H1 (cell line): ENCODE measurements around the gene NCK2. TPM values are rescaled to one million over a fixed set of nuclear protein-coding genes. Genes with fewer than 3 reads are reported as not detected.

ENCODE experiments used
- CTCF ChIA-PET: fragments of 300-600 bp; sonication (Branson Sonifier 250); formaldehyde crosslinking; loops from one replicate; lab custom pipeline; 2021; ENCODE audit not compliant: partially characterized antibody; lab: Charles Lee
- POLR2A ChIA-PET: fragments of 300-600 bp; sonication (Branson Sonifier 250); formaldehyde crosslinking; loops from one replicate; lab custom pipeline; 2021; ENCODE audit warnings: inconsistent platforms; ENCODE audit not compliant: partially characterized antibody; lab: Charles Lee
- DNase-seq, 2 experiments: peaks; one replicate each; pipeline versions ENCODE4 v3.0.0 to v3.0.0-alpha.2; 2010 to 2022; ENCODE audit warnings: low spot score in 2 of 2, low read depth in 1 of 2, mixed read lengths in 1 of 2
- FAIRE-seq: peaks from 2 replicates; lab custom pipeline; 2011; peaks lifted over from hg19 to GRCh38; lab: Jason Lieb, UNC
- H2AFZ ChIP-seq: 2 replicates; pipeline ENCODE4 v1.8.1; 2012; ENCODE audit warnings: low read length, inconsistent platforms
- H2AK5ac ChIP-seq: 2 replicates; pipeline ENCODE4 v1.6.1; 2013; ENCODE audit warnings: low read depth, low read length
- H2BK120ac ChIP-seq: replicated peaks from 2 replicates; pipeline ENCODE3; 2013; ENCODE audit warnings: low read depth, low read length, inconsistent platforms
- H2BK12ac ChIP-seq: 2 replicates; pipeline ENCODE4 v1.6.1; 2013; ENCODE audit warnings: low read depth, low read length
- H2BK15ac ChIP-seq: 2 replicates; pipeline ENCODE4 v1.6.1; 2013; ENCODE audit warnings: low read length
- H2BK20ac ChIP-seq: 2 replicates; pipeline ENCODE4 v1.6.1; 2013; ENCODE audit warnings: low read length
- H2BK5ac ChIP-seq: 2 replicates; pipeline ENCODE4 v1.6.1; 2013; ENCODE audit warnings: low read depth, low read length
- H3K14ac ChIP-seq: 2 replicates; pipeline ENCODE4 v1.6.1; 2013; ENCODE audit warnings: inconsistent platforms; ENCODE audit not compliant: insufficient read length
- H3K18ac ChIP-seq: 2 replicates; pipeline ENCODE4 v1.6.1; 2013; ENCODE audit warnings: low read length; ENCODE audit errors: extremely low read depth
- H3K23ac ChIP-seq: 2 replicates; pipeline ENCODE4 v1.6.1; 2013; ENCODE audit warnings: inconsistent platforms; ENCODE audit not compliant: insufficient read length
- H3K23me2 ChIP-seq: 2 replicates; pipeline ENCODE4 v1.6.1; 2013; ENCODE audit warnings: low read depth, low read length
- H3K27ac ChIP-seq: 2 replicates; pipeline ENCODE4 v1.6.1; 2011; ENCODE audit warnings: low read depth, low read length, inconsistent platforms
- H3K27me3 ChIP-seq, 4 experiments: replicated peaks in 1 of 4; 1 replicate in 1 of 4; 2 replicates in 3 of 4; pipeline versions ENCODE4 v1.6.1 to v1.8.1; 2011 to 2013; ENCODE audit warnings: low read length in 3 of 4, mild to moderate bottlenecking in 3 of 4, inconsistent platforms in 2 of 4, mixed read lengths in 2 of 4, moderate library complexity in 1 of 4; ENCODE audit not compliant: control insufficient read depth in 3 of 4, insufficient read depth in 3 of 4; ENCODE audit errors: extremely low read depth in 1 of 4
- H3K36me3 ChIP-seq, 4 experiments: 2 replicates each; pipeline versions ENCODE4 v1.6.1 to v1.8.1; 2011 to 2013; ENCODE audit warnings: mild to moderate bottlenecking in 4 of 4, low read length in 3 of 4, moderate library complexity in 2 of 4, control low read depth in 1 of 4, inconsistent platforms in 1 of 4; ENCODE audit not compliant: insufficient read depth in 4 of 4, control insufficient read depth in 2 of 4
- H3K4ac ChIP-seq: replicated peaks from 2 replicates; pipeline ENCODE3; 2013; ENCODE audit warnings: low read length, low read depth, mixed read lengths, inconsistent platforms; ENCODE audit not compliant: insufficient read length
- H3K4me1 ChIP-seq, 4 experiments: replicated peaks in 1 of 4; 1 replicate in 1 of 4; 2 replicates in 3 of 4; pipeline versions ENCODE4 v1.6.1 to v1.8.1; 2011 to 2013; ENCODE audit warnings: low read length in 3 of 4, inconsistent platforms in 2 of 4, mixed read lengths in 1 of 4; ENCODE audit not compliant: insufficient read depth in 4 of 4, control insufficient read depth in 3 of 4
- H3K4me2 ChIP-seq, 2 experiments: 2 replicates each; pipeline versions ENCODE4 v1.6.1 to v1.8.1; 2011 to 2013; ENCODE audit warnings: low read depth in 2 of 2, low read length in 2 of 2, control low read depth in 1 of 2, inconsistent platforms in 1 of 2, mild to moderate bottlenecking in 1 of 2; ENCODE audit not compliant: insufficient read depth in 1 of 2
- H3K4me3 ChIP-seq, 4 experiments: fragments of 200-600, 300-600 bp in 1 of 4; sonication (generic), shearing (Covaris generic), sonication (Bioruptor Twin) in 1 of 4; 2 replicates each; pipeline versions ENCODE4 v1.5.1 to v1.8.1; 2011 to 2016; ENCODE audit warnings: low read length in 4 of 4, low read depth in 3 of 4, control low read depth in 2 of 4, inconsistent platforms in 2 of 4, mild to moderate bottlenecking in 2 of 4, mixed read lengths in 1 of 4, moderate library complexity in 1 of 4; ENCODE audit not compliant: insufficient read depth in 2 of 4; ENCODE audit errors: extremely low read depth in 1 of 4
- H3K56ac ChIP-seq: replicated peaks from 2 replicates; pipeline ENCODE3; 2013; ENCODE audit warnings: low read depth, mild to moderate bottlenecking, mixed read lengths, low read length, inconsistent platforms; ENCODE audit not compliant: insufficient read length
- H3K79me1 ChIP-seq: 2 replicates; pipeline ENCODE4 v1.6.1; 2013; ENCODE audit warnings: low read depth, low read length, control low read depth
- H3K79me2 ChIP-seq, 2 experiments: 2 replicates each; pipeline versions ENCODE4 v1.6.1 to v1.8.1; 2012 to 2013; ENCODE audit warnings: low read length in 2 of 2, mild to moderate bottlenecking in 2 of 2, inconsistent platforms in 1 of 2; ENCODE audit not compliant: insufficient read depth in 2 of 2, control insufficient read depth in 1 of 2
- H3K9ac ChIP-seq, 4 experiments: replicated peaks in 1 of 4; 1 replicate in 1 of 4; 2 replicates in 3 of 4; pipeline versions ENCODE4 v1.6.1 to v1.8.1; 2011 to 2013; ENCODE audit warnings: low read depth in 3 of 4, low read length in 3 of 4, control low read depth in 2 of 4, mild to moderate bottlenecking in 2 of 4, moderate library complexity in 2 of 4, inconsistent platforms in 1 of 4; ENCODE audit errors: extremely low read depth in 1 of 4
- H3K9me3 ChIP-seq, 2 experiments: 2 replicates each; pipeline versions ENCODE4 v1.6.1 to v1.8.1; 2012 to 2013; ENCODE audit warnings: mild to moderate bottlenecking in 2 of 2, moderate library complexity in 2 of 2, control low read depth in 1 of 2, inconsistent platforms in 1 of 2, low read depth in 1 of 2, low read length in 1 of 2, mixed read lengths in 1 of 2; ENCODE audit not compliant: insufficient read depth in 2 of 2
- H4K20me1 ChIP-seq, 2 experiments: replicated peaks in 1 of 2; 2 replicates each; pipeline versions ENCODE3 to v1.8.1; 2011 to 2013; ENCODE audit warnings: inconsistent platforms in 2 of 2, low read length in 2 of 2, mild to moderate bottlenecking in 1 of 2; ENCODE audit not compliant: insufficient read depth in 2 of 2, control insufficient read depth in 1 of 2
- H4K5ac ChIP-seq: 2 replicates; pipeline ENCODE4 v1.6.1; 2013; ENCODE audit warnings: low read length, low read depth, mixed read lengths, inconsistent platforms; ENCODE audit not compliant: insufficient read length
- H4K8ac ChIP-seq: 2 replicates; pipeline ENCODE4 v1.8.0; 2013; ENCODE audit warnings: mild to moderate bottlenecking, moderate library complexity, low read length, inconsistent platforms; ENCODE audit not compliant: insufficient read depth; ENCODE audit errors: extremely low read depth
- H4K91ac ChIP-seq: replicated peaks from 2 replicates; pipeline ENCODE3; 2013; ENCODE audit warnings: low read length, mixed read lengths, inconsistent platforms; ENCODE audit not compliant: insufficient read length
- BCL11A ChIP-seq, 2 experiments: IDR thresholded peaks; one replicate each; pipeline ENCODE4 v1.6.1; 2011; ENCODE audit warnings: low read depth in 2 of 2, low read length in 2 of 2, mild to moderate bottlenecking in 2 of 2
- GABPA ChIP-seq: IDR thresholded peaks from 2 replicates; pipeline ENCODE4 v1.6.1; 2011; ENCODE audit warnings: mild to moderate bottlenecking, low read length, moderate library complexity, borderline replicate concordance; ENCODE audit not compliant: insufficient read depth
- WGBS, 2 experiments: shearing (Covaris generic) in 1 of 2; methylation state at CpG; one replicate each; pipeline versions ENCODE4 v1.1.6 to v1.1.7; 2013 to 2015; ENCODE audit warnings: low lambda C conversion rate in 2 of 2, mixed read lengths in 2 of 2, inconsistent platforms in 1 of 2, low coverage in 1 of 2, missing lambda C conversion rate in 1 of 2; ENCODE audit not compliant: insufficient replicate concordance in 2 of 2, insufficient coverage in 1 of 2, insufficient read length in 1 of 2; ENCODE audit errors: extremely low coverage in 1 of 2, missing lambda C conversion rate in 1 of 2; 5-methylcytosine and 5-hydroxymethylcytosine counted together
- polyA plus RNA-seq, 7 experiments: library from polyadenylated mRNA; depleted of rRNA in 3 of 7; stranded (reverse) in 5 of 7; unstranded in 2 of 7; fragments of >200 nt in 5 of 7; fragments of 200-250 nt in 2 of 7; gene quantifications; 1 replicate in 5 of 7; 2 replicates in 1 of 7; 4 replicates in 1 of 7; pipeline versions ENCODE4 v1.2.1 to v1.2.3, GENCODE V29; 2011 to 2013; ENCODE audit warnings: missing spikeins in 2 of 7, mixed read lengths in 2 of 7
- total RNA-seq: library from RNA; stranded (reverse); fragmentation: NEBNext Ultra II Directional; extraction: Animal tissue kit (Norgen Biotek cat#: 25700); gene quantifications from 2 replicates; pipeline ENCODE4 v1.2.1, GENCODE V29; 2021

NCK2 gene
- total and polyA plus RNA-seq, 2 of the 8 experiments (the other 6 are each of a cell fraction or from before 2014, with no cell fraction given), result 30.3 to 65.7 TPM

DNA sequence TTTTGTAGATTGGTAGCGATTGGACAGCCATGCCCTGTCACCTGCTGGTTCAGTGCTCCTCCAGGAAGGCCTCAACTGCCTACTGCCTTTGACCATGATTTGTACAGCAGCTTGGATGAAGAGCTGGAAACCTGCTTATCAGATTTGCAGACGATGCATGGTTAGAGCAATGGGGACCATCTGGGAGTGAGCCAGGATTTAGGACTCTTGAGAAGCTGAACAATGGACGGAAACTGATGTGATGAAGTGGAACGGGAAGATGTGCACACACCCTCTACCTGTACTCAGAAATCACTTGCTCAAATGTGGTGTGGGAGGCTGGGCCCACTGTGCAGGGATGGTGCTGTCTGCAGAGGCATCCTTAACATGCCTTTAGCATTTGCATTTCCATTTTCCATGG, 57.2 kb downstream of the NCK2 start:
- peaks cover 7 to 13% of the 10 kb centered on the region in 2 experiments for H4K20me1 ChIP-seq
- TF ChIP-seq BCL11A (IDR thresholded peaks at IDR 0.05; ENCODE audit: low read depth in 2 of 2, low read length in 2 of 2) (no peak), GABPA (no peak)

More for the DNA sequence above, 57.2 kb downstream of the NCK2 start:
- Histone ChIP-seq H3K9me3 (no peaks in the 10 kb centered on the region), H2BK15ac (no peak overlapping the region), H2BK20ac (no peak overlapping the region), H3K27me3 (no peaks in the 10 kb centered on the region), H3K36me3 (no peaks in the 10 kb centered on the region), H3K23ac (no peak overlapping the region), H3K4ac (no peak overlapping the region), H4K8ac (no peak overlapping the region; the same call in 1 of the 2 replicates), H3K79me2 (peaks cover 15 to 97% of the 10 kb centered on the region in 2 experiments), H2BK5ac (no peak overlapping the region), H3K79me1 (peaks cover 19% of the 10 kb centered on the region; the same call in 1 of the 2 replicates), H3K9ac (no peak overlapping the region), H2AK5ac (no peak overlapping the region), H4K91ac (no peak overlapping the region), H3K4me3 (no peak overlapping the region), H3K4me2 (no peak overlapping the region; a peak in 1 of 4 replicates), H3K18ac (no peak overlapping the region), H3K14ac (no peak overlapping the region), H4K5ac (no peak overlapping the region), H2AFZ (no peak overlapping the region), H3K23me2 (no peaks in the 10 kb centered on the region), H2BK12ac (no peak overlapping the region), H3K27ac (no peak overlapping the region), H2BK120ac (no peak overlapping the region), H3K4me1 (peaks cover 5 to 15% (median 12%) of the 10 kb centered on the region in 4 experiments; a peak in 5 of 7 replicates), H3K56ac (no peak overlapping the region)
- DNase-seq (no peak), FAIRE-seq (no peak)
- ChIA-PET CTCF (interaction anchor here (0.7 kb wide), 1 partner anchor 123 kb away, joined by 3 read pairs; no protein-coding TSS in a partner anchor), POLR2A (no interaction called here)
- WGBS, 2 experiments, result 88% methylated on average over 4 of the region's 4 CpGs; no CpG with 5 or more reads in 1 of the 2 experiments
